Upper lobe of right lung (tissue), 1 donor: ENCODE data around the gene ROBO2. TPM values are rescaled to one million over a fixed set of nuclear protein-coding genes. Genes with fewer than 3 reads are reported as not detected.

Experiments used
- ATAC-seq: fragments of 200-7000 bp; cut with Tn5 transposase; one replicate; pipeline ENCODE4 v1.9.1; 2020; ENCODE audit warnings: mild to moderate bottlenecking, moderate library complexity
- DNase-seq: peaks from one replicate; pipeline ENCODE4 v3.0.0-alpha.2; 2020
- H3K27ac ChIP-seq: fragments of 200-600 bp; one replicate; pipeline ENCODE4 v1.8.0; 2022
- H3K27me3 ChIP-seq: fragments of 200-600 bp; one replicate; pipeline ENCODE4 v1.8.0; 2022; ENCODE audit warnings: mild to moderate bottlenecking
- H3K36me3 ChIP-seq: fragments of 200-600 bp; one replicate; pipeline ENCODE4 v1.8.0; 2022
- H3K4me1 ChIP-seq: fragments of 200-600 bp; one replicate; pipeline ENCODE4 v1.8.0; 2022
- H3K4me3 ChIP-seq: fragments of 200-600 bp; one replicate; pipeline ENCODE4 v1.8.0; 2022; ENCODE audit warnings: mild to moderate bottlenecking
- H3K9me3 ChIP-seq: fragments of 200-600 bp; one replicate; pipeline ENCODE4 v1.8.0; 2022
- intact Hi-C: fragments of 100-400 bp; cut with DNase I; formaldehyde crosslinking; loops from one replicate; pipeline ENCODE4 v1.11.0; 2022
- total RNA-seq: library from RNA; stranded (reverse); fragmentation: NEBNext Ultra II Directional; extraction: Animal tissue kit (Norgen Biotek cat#: 25700); gene quantifications from one replicate; pipeline ENCODE4 v1.2.1, GENCODE V29; 2021
- TF ChIP-seq, protein P1 (sequence below): fragments of 200-600 bp; IDR thresholded peaks from one replicate; pipeline ENCODE4 v1.8.0; 2022; ENCODE audit warnings: antibody characterized with exemption
- donor health status: DM: no; HTN: yes; CAD: no; lungs with severe emphysema.

The ROBO2 gene
- total RNA-seq, 1 donor from 2014 or later, result 27.1 TPM

DNA sequence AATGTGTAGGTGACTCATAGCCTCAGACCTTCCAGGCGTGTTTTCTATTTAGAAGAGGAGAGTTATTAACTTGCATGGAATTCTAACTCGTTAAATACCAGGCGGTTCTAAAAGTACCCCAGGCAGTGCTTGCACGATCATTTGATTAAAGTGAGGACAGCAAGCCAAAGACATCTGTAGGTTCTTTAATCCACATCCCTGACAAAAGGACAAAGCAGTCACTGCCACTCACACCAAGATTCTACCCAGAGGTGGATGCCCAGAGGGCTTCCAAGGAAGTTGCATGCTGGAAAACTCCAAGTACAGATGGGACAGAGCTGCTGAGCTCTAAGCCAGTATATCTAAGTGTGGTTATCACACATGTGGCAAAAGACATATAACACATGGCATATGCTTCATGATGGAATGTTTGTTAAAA lies 372.1 kb downstream of the ROBO2 start:
- Histone ChIP-seq H3K27me3 (no peaks in the 10 kb centered on the region), H3K9me3 (no peaks in the 10 kb centered on the region), H3K27ac (no peak overlapping the region), H3K4me3 (no peak overlapping the region), H3K36me3 (no peaks in the 10 kb centered on the region), H3K4me1 (no peaks in the 10 kb centered on the region)
- TF ChIP-seq, protein P1, sequence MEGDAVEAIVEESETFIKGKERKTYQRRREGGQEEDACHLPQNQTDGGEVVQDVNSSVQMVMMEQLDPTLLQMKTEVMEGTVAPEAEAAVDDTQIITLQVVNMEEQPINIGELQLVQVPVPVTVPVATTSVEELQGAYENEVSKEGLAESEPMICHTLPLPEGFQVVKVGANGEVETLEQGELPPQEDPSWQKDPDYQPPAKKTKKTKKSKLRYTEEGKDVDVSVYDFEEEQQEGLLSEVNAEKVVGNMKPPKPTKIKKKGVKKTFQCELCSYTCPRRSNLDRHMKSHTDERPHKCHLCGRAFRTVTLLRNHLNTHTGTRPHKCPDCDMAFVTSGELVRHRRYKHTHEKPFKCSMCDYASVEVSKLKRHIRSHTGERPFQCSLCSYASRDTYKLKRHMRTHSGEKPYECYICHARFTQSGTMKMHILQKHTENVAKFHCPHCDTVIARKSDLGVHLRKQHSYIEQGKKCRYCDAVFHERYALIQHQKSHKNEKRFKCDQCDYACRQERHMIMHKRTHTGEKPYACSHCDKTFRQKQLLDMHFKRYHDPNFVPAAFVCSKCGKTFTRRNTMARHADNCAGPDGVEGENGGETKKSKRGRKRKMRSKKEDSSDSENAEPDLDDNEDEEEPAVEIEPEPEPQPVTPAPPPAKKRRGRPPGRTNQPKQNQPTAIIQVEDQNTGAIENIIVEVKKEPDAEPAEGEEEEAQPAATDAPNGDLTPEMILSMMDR, result no peak
- intact Hi-C loops, result no loop called here
- ATAC-seq, result no peak
- DNase-seq, result no peak

DNA sequence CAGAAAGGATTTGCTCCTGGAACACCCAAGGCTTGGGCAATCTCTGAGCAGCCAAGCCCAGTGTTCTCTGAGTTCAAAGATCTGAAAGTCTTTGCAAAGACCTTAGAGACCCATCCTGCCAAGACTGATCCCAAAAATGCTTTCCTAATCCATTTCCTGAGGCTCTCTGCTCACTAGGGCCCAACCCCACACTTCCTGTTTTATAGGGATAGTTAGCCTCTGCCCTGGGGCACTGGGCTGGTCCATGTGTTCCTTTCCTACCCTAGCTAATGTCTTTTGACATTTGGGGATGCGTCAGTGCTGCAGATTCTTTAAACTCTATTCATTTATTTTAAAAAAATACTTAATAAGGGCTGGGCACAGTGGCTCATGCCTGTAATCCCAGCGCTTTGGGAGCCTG lies 372.7 kb downstream of the ROBO2 start:
- TF ChIP-seq, protein P1, result no peak
- intact Hi-C loops, result no loop called here
- Histone ChIP-seq H3K4me1 (no peaks in the 10 kb centered on the region), H3K4me3 (no peak overlapping the region), H3K27ac (no peak overlapping the region), H3K9me3 (no peaks in the 10 kb centered on the region), H3K36me3 (no peaks in the 10 kb centered on the region), H3K27me3 (no peaks in the 10 kb centered on the region)
- DNase-seq (no peak), ATAC-seq (no peak)

DNA sequence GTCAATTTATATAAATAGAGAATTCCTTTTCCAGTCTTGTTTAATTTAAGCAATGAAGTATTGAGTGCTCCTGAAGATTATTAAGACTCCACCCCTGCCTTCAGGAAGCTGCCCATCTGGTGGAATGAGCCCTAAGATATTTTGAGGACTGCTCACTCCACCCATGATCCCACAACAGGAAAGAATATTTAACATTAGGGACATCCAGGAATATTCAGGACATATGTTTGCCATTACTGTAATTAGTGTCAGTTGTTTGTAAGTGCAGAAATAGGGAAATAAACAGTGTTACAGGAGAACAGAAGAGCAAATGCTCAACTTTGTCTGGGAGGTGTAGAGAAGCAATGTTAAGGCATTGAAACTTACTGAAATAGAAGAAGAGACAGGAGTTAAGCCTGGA lies 375.0 kb downstream of the ROBO2 start:
- no peaks in the 10 kb centered on the region for H3K4me1 ChIP-seq
- no peak overlapping the region for H3K27ac ChIP-seq
- H3K36me3 ChIP-seq, result no peaks in the 10 kb centered on the region
- intact Hi-C loops, result no loop called here
- H3K27me3 ChIP-seq, result no peaks in the 10 kb centered on the region
- DNase-seq, result no peak
- H3K4me3 ChIP-seq, result no peak overlapping the region
- TF ChIP-seq, protein P1, result no peak
- no peaks in the 10 kb centered on the region for H3K9me3 ChIP-seq
- no peak for ATAC-seq

DNA sequence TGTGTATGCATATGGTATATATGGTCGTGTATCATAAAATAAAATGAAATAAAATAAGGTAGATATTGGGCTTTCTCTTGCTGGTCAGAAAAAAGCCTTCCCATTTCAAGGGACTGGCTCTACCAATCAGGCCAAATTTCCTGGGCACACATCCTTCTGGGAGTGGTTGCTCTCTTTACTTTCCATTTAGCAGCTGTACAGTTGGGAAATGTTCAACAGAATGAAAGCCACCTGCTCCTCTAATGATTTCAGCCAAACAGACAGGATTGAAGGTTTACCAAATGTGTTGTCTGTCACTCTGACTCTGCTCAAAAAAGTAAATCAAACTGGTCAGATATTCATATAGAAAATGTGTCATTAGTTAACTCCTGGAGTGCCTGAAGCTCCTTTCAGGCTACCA lies 380.4 kb downstream of the ROBO2 start:
- H3K27me3 ChIP-seq, result no peaks in the 10 kb centered on the region
- H3K36me3 ChIP-seq, result no peaks in the 10 kb centered on the region
- no peak overlapping the region for H3K4me3 ChIP-seq
- TF ChIP-seq, protein P1, result no peak
- no peak for ATAC-seq
- DNase-seq, result no peak
- no peak overlapping the region for H3K27ac ChIP-seq
- H3K4me1 ChIP-seq, result no peaks in the 10 kb centered on the region
- H3K9me3 ChIP-seq, result no peaks in the 10 kb centered on the region
- intact Hi-C loops, result no loop called here

DNA sequence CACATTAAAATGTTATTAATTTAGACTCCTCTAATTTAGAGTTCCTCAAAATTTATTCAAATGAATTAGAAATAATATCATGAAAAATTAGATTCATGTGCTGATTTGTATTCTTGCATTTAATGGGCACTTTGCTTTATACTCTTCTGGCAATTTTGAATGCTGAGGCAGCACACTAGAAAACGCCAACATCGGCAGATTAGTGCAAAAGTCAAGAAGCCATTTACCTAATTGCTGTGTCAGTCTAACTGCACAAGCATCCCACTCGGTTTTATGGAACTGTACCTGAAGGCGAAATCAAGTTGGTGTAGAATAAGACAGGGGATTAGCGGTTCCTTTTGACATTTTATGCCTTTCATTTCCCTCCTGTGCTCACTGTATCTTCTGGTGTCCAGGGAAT lies 382.0 kb downstream of the ROBO2 start:
- H3K4me1 ChIP-seq, result no peaks in the 10 kb centered on the region
- TF ChIP-seq, protein P1, result no peak
- H3K36me3 ChIP-seq, result no peaks in the 10 kb centered on the region
- DNase-seq (no peak), ATAC-seq (no peak)
- H3K27ac ChIP-seq, result no peak overlapping the region
- intact Hi-C loops, result no loop called here
- H3K27me3 ChIP-seq, result no peaks in the 10 kb centered on the region
- H3K4me3 ChIP-seq, result no peak overlapping the region
- H3K9me3 ChIP-seq, result no peaks in the 10 kb centered on the region

DNA sequence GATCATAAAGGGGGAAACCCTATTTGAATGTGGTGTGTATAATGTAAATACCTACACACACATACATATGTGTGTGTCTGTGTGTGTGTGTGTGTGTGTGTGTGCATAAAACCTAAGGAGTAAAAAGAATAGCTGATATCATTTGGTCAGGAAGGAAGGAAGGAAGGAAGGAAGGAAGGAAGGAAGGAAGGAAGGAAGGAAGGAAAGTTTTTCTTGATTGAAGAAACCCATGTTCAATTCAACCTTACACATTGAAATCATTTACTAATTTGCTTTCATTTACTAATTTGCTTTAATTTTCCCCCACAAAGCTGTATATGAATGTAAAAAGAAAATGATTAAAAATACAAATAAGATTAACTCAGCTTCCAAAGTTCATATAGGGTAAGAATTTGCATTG lies 386.6 kb downstream of the ROBO2 start:
- Histone ChIP-seq H3K4me3 (no peak overlapping the region), H3K4me1 (no peaks in the 10 kb centered on the region), H3K27me3 (no peaks in the 10 kb centered on the region), H3K27ac (no peak overlapping the region), H3K36me3 (no peaks in the 10 kb centered on the region), H3K9me3 (no peaks in the 10 kb centered on the region)
- intact Hi-C loops, result no loop called here
- ATAC-seq, result no peak
- TF ChIP-seq, protein P1, result no peak
- no peak for DNase-seq
